ENCODE measurements around the gene TMEM184C.

The TMEM184C gene

DNA sequence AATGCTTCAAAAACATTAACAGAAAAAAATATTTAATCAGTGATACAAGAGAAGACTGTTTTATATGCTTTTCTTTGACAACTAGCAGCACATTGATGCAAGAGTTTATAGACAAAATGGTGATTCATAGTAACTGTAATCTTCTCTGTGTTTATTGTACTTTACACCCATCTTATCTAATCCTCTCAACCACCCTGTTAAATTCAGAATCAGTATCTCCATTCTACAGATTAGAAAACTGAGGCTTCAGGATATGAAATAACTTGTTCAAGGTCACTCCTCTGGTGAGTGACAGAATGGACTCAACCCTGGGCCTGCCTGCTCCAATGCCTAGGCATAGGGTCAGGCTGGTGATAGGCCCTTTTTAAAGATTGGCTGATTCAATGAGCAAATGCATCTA is 26.1 kb upstream of the TMEM184C start:
- Histone ChIP-seq H3K36me3 (ENCODE audit: insufficient read depth, low read length) (no peaks in the 10 kb centered on the region), H3K27ac (ENCODE audit: low read depth, low read length, poor library complexity, severe bottlenecking) (no peak overlapping the region), H3K9me3 (ENCODE audit: low read length) (no peaks in the 10 kb centered on the region), H3K4me1 (ENCODE audit: insufficient read depth, low read length, severe bottlenecking) (no peaks in the 10 kb centered on the region), H3K9me2 (ENCODE audit: low read depth, low read length) (no peaks in the 10 kb centered on the region), H2AFZ (ENCODE audit: low read length) (no peak overlapping the region), H3K4me2 (ENCODE audit: low read length) (no peak overlapping the region), H3K79me2 (ENCODE audit: insufficient read depth, low read length) (no peaks in the 10 kb centered on the region), H4K20me1 (ENCODE audit: insufficient read depth, low read length) (no peaks in the 10 kb centered on the region), H3K9ac (ENCODE audit: low read length) (no peak overlapping the region), H3K4me3 (ENCODE audit: low read depth, low read length, poor library complexity, severe bottlenecking) (no peak overlapping the region), H3F3A (ENCODE audit: insufficient read depth, low read length) (no peaks in the 10 kb centered on the region), H3K27me3 (ENCODE audit: insufficient read depth, low read length) (no peaks in the 10 kb centered on the region)
- TF ChIP-seq, protein P1, sequence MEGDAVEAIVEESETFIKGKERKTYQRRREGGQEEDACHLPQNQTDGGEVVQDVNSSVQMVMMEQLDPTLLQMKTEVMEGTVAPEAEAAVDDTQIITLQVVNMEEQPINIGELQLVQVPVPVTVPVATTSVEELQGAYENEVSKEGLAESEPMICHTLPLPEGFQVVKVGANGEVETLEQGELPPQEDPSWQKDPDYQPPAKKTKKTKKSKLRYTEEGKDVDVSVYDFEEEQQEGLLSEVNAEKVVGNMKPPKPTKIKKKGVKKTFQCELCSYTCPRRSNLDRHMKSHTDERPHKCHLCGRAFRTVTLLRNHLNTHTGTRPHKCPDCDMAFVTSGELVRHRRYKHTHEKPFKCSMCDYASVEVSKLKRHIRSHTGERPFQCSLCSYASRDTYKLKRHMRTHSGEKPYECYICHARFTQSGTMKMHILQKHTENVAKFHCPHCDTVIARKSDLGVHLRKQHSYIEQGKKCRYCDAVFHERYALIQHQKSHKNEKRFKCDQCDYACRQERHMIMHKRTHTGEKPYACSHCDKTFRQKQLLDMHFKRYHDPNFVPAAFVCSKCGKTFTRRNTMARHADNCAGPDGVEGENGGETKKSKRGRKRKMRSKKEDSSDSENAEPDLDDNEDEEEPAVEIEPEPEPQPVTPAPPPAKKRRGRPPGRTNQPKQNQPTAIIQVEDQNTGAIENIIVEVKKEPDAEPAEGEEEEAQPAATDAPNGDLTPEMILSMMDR (IDR thresholded peaks at IDR 0.05; ENCODE audit: low read length) = no peak
- no peak for TF ChIP-seq EZH2 (IDR thresholded peaks at IDR 0.05; ENCODE audit: borderline replicate concordance, low read length)

DNA sequence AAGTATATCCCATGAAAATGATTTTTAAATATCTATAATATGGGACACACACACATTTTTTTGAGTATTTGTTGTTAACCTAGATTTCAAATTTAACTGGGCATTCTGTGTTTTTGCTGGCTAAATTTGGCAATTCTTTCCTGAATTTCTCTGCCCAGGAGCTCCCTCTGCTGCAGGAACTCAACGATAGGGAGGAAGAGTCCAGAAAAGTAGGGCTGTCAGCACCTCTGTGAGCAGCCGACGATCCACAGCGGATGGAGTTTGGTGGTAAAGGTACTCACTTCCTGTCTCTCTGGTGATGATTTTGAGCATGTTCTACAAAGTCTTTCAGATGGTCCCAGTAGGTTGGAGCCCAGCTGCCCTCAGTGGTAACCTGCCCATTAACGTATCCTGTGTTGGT is 23.1 kb upstream of the TMEM184C start:
- no peak for TF ChIP-seq EZH2 (IDR thresholded peaks at IDR 0.05; ENCODE audit: borderline replicate concordance, low read length)
- TF ChIP-seq, protein P1 (IDR thresholded peaks at IDR 0.05; ENCODE audit: low read length) = no peak; the same call in 1 of the 2 replicates
- H3K9me2 ChIP-seq (ENCODE audit: low read depth, low read length) = no peaks in the 10 kb centered on the region
- no peaks in the 10 kb centered on the region for H3K4me1 ChIP-seq (ENCODE audit: insufficient read depth, low read length, severe bottlenecking)
- no peaks in the 10 kb centered on the region for H3K79me2 ChIP-seq (ENCODE audit: insufficient read depth, low read length)
- H3K27ac ChIP-seq (ENCODE audit: low read depth, low read length, poor library complexity, severe bottlenecking) = no peak overlapping the region
- no peak overlapping the region for H2AFZ ChIP-seq (ENCODE audit: low read length)
- H3K4me3 ChIP-seq (ENCODE audit: low read depth, low read length, poor library complexity, severe bottlenecking) = no peak overlapping the region
- no peaks in the 10 kb centered on the region for H3K9me3 ChIP-seq (ENCODE audit: low read length)
- no peaks in the 10 kb centered on the region for H4K20me1 ChIP-seq (ENCODE audit: insufficient read depth, low read length)
- H3K4me2 ChIP-seq (ENCODE audit: low read length) = no peak overlapping the region
- H3K9ac ChIP-seq (ENCODE audit: low read length) = no peak overlapping the region
- no peaks in the 10 kb centered on the region for H3K27me3 ChIP-seq (ENCODE audit: insufficient read depth, low read length)
- no peaks in the 10 kb centered on the region for H3F3A ChIP-seq (ENCODE audit: insufficient read depth, low read length)
- no peaks in the 10 kb centered on the region for H3K36me3 ChIP-seq (ENCODE audit: insufficient read depth, low read length)

DNA sequence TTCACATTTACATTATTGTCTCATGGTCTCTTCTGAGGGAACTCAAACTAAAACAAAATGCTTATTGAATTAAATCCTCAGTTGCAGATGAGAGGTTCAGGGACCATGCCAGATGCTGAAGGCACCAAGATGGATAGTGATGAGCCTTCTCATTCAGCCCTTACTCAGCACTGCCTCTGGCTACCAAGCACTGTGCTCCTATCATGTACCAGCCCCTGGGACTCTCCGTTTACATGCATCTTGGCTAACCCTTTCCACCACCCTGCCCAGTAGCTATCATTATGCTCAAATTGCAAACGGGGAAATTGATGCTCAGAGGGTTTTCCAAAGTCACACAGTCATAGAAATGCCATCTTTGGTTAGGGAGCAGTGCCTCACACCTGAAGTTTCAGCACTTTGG is 22.6 kb upstream of the TMEM184C start:
- H3K4me1 ChIP-seq (ENCODE audit: insufficient read depth, low read length, severe bottlenecking) = no peaks in the 10 kb centered on the region
- no peaks in the 10 kb centered on the region for H3F3A ChIP-seq (ENCODE audit: insufficient read depth, low read length)
- H3K27ac ChIP-seq (ENCODE audit: low read depth, low read length, poor library complexity, severe bottlenecking) = no peak overlapping the region
- H3K27me3 ChIP-seq (ENCODE audit: insufficient read depth, low read length) = no peaks in the 10 kb centered on the region
- H3K9ac ChIP-seq (ENCODE audit: low read length) = no peak overlapping the region
- H3K4me3 ChIP-seq (ENCODE audit: low read depth, low read length, poor library complexity, severe bottlenecking) = no peak overlapping the region
- no peaks in the 10 kb centered on the region for H3K79me2 ChIP-seq (ENCODE audit: insufficient read depth, low read length)
- TF ChIP-seq, protein P1 (IDR thresholded peaks at IDR 0.05; ENCODE audit: low read length) = no peak
- TF ChIP-seq EZH2 (IDR thresholded peaks at IDR 0.05; ENCODE audit: borderline replicate concordance, low read length) = no peak
- H3K9me2 ChIP-seq (ENCODE audit: low read depth, low read length) = no peaks in the 10 kb centered on the region
- H3K4me2 ChIP-seq (ENCODE audit: low read length) = no peak overlapping the region
- H3K36me3 ChIP-seq (ENCODE audit: insufficient read depth, low read length) = no peaks in the 10 kb centered on the region
- H4K20me1 ChIP-seq (ENCODE audit: insufficient read depth, low read length) = no peaks in the 10 kb centered on the region
- no peaks in the 10 kb centered on the region for H3K9me3 ChIP-seq (ENCODE audit: low read length)
- H2AFZ ChIP-seq (ENCODE audit: low read length) = no peak overlapping the region

Data from OCI-LY1 (cell line).